Spleen (tissue), 7 donors: ENCODE measurements around the gene JAZF1.

Source experiments
- CTCF ChIP-seq, 11 experiments: fragments of 200-600 bp in 7 of 11; fragments of 450-650 bp in 4 of 11; sonication (generic) in 4 of 11; IDR thresholded peaks in 8 of 11; conservative IDR thresholded peaks in 3 of 11; 1 replicate in 7 of 11; 2 replicates in 4 of 11; pipeline versions ENCODE4 v1.4.0 to v1.8.0; 2016 to 2021; ENCODE audit warnings: antibody characterized with exemption in 11 of 11, inconsistent platforms in 4 of 11, mild to moderate bottlenecking in 1 of 11
- POLR2A ChIP-seq, 3 donors: fragments of 450-650 bp; IDR thresholded peaks; one replicate each; pipeline ENCODE4 v1.5.1; 2017; ENCODE audit warnings: antibody characterized with exemption in 3 of 3, mild to moderate bottlenecking in 1 of 3
- donor health status: DM: no; HTN: no; CAD: no; lungs with moderate emphysema.
- donor health status: DM: no; HTN: no; CAD: no.
- donor health status: DM: no; HTN: no; CAD: no.

- TF ChIP-seq POLR2A (IDR thresholded peaks at IDR 0.05): no peak
- no peak for TF ChIP-seq CTCF (IDR thresholded peaks at IDR 0.05 in 8 of 11, conservative IDR thresholded peaks at IDR 0.05 in 3 of 11)
These were observed 174.8 kb downstream of the JAZF1 start for GRCh38 chr7:28005847-28006231.
